ENCODE results near the gene APP.

The APP gene

GRCh38 chr21:26170471-26171257, at the start of gene APP:
Gene APP (minus strand): TSS chr21:26170770. CDS start chr21:26170620, 150 bp downstream.
- peak; percentile 90 for DNase-seq

DNA sequence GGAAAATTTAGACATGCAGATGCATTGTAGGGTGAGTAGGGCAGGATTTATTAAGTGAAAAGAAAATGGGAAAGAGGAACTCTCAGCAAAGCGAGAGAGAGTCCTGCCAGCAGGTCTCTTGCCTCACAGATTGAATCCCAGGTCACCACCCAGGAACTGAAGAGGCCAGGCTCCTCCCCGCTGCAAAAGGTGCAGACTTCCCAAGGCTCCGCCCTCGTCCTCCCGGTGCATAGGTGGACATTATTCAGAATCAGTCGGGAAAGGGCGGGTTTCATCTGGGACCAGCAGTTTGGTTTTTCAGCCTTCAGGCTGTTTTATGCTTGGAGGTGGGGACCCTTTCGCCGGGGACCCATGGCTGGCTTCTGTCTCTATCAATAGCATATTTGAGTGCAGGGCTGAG, 41.6 kb upstream of the APP start:
- no peak for DNase-seq

GRCh38 chr21:26210614-26211013, 40.0 kb upstream of the APP start:
- no peak for DNase-seq

GRCh38 chr21:26207021-26207420, 36.5 kb upstream of the APP start:
- no peak for DNase-seq

GRCh38 chr21:26199456-26199855, 28.9 kb upstream of the APP start:
- no peak for DNase-seq

DNA sequence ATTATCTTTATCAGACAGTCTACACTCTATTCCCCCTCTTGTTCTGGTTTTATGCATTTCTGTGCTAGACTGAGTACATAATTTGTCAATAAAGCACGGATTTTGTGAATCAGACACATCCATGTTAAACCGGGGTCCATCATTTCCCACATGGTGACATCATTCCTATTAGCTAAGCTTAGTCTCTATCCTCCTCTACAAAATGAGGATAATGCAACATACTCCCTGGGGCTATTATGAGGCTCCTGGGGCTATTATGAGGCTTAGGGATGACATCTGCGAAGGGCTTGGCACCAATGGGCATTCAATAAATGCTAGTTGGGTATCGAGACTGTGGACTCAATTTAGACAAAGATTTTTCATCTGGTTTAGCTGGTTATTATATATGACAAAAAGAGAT, 25.1 kb upstream of the APP start:
- DNase-seq, result no peak

GRCh38 chr21:26194811-26195251, 24.3 kb upstream of the APP start:
- DNase-seq, result no peak

DNA sequence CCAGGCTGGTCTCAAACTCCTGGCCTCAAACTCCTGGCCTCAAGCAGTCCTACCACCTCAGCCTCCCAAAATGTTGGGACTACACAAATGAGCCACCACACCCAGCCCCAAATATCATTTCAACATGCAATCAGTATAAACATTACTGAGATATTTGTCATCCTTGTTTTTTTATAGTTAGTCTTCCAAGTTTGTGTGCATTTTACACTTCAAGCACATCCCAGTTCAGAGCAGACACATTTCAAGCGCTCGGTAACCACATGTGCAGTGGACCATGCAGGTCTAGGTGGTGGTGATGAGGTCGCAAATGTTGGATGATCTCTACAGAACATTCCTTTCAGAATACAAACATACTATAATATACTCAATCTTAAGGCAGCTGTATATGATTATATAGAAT, 23.8 kb upstream of the APP start:
- DNase-seq, result no peak

DNA sequence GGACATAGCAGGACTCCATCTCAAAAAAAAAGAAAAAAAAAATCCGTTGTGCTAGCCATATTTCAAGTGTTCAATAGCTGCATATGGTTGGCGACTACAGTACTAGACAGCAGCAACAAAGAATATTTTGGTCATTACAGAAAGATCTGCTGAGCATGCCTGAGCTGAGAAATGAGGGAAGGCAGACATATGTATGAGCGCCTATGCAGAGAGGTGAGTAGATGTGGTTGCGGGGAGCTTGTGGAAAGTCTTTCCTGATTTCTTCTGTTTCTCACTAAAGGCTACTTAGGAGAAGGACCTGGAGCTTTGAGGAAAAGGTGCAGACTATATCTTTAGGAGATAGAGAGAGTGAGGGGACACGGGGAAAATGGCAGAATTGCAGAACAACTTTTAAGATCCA, 21.0 kb upstream of the APP start:
- no peak for DNase-seq

DNA sequence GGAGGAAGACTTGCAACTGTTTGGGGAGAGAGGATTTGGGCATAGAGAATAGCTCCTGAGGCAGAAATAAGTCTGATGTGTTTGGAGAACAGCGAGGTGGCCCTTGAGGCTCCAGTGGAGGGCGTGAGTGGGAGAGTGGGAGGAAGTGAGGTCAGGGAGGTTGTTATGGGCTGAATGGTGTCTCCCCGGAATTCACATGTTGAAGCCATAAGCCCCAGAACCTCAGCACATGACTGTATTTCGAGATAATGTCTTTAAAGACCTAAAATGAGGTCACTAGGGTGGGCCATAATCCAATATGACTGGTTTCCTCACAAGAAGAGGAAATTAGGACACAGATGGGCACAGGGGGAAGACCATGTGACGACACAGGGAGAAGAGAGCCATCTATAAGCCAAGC, 17.9 kb upstream of the APP start:
- DNase-seq, result no peak

- no peak for DNase-seq
These were observed 14.9 kb upstream of the APP start for GRCh38 chr21:26185446-26185845.

DNA sequence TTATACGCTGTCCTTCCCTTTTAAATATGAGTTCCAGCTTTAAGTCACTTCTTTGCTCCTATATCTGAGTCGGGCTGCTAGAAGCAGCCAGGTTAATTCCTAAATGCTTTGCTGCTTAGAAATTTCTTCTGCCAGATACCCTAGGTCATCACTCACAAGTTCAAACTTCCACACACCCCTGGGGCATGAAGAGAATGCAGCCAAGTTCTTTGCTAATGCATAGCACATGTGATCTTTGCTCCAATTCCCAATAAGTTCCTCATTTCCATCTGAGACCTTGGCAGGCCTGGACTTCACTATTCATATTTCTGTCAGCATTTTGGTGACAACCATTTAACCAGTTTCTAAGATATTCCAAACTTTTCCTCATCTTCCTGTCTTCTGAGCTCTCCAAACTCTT, 14.5 kb upstream of the APP start:
- no peak for DNase-seq

DNA sequence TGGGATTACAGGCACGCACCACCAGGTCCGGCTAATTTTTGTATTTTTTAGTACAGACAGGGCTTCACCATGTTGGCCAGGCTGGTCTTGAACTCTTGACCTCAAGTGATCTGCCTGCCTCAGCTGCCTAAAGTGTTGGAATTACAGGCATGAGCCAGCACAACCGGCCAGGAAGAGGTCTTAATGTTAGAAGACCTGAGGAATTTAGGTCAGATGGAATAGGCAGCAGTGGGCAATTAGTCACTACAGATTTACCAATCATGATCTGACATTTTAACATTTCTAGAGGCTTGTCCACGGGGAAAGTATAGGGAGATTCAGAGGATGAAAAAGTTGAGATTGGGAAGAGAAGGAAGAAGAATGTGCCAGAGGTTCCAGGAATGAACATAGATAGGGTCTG, 8.9 kb upstream of the APP start:
- DNase-seq, result no peak

DNA sequence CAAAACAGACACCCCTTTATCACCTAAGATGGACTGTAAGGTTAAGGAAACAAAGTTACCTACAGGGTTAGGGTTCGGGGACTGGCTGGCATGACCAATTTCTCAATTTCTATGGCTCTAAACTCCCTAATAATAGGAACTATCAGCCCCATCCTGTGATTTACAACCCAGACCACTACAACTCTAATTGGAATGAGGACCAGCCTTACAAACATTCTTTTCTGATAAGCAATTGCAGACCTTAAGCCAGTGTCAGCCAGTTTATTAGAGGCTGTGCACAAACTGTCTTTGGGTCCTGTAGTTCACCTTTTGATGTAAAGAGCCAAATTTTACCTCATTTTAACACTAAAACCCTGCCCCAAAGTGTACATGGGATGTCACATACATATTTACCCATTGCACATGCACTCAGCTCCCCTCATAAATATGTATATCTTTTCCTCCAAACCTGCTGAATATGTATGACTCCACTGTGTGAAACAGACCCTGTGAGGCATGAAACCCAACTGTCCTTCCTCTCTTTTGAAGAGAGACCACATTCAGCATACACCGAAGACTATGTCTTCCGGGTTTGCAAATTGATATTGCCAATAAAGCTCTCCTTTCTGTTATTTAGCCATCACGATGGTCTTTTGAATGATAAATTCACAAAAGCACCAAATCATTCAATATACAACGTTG, 7.3 kb upstream of the APP start:
- no peak for DNase-seq

DNA sequence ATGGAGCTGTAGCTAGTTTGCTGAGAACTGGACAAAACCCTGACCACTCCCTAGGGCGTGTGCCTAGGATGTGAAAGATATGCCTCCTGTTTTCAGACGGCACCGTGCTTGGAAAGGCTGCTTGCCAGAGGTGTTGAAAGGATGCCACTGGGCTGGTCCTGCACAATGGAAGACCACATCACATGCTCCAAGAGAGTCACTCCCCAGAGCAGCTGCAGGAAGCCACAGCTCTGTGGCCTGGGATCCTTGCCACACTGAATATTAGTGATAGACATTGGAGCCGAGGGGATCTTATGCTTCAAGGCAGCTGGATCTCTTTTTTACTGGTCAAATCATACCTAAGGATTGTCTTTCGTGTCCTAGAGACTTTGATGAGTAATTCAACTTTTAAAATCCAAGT, 6.6 kb upstream of the APP start:
- DNase-seq, result no peak

DNA sequence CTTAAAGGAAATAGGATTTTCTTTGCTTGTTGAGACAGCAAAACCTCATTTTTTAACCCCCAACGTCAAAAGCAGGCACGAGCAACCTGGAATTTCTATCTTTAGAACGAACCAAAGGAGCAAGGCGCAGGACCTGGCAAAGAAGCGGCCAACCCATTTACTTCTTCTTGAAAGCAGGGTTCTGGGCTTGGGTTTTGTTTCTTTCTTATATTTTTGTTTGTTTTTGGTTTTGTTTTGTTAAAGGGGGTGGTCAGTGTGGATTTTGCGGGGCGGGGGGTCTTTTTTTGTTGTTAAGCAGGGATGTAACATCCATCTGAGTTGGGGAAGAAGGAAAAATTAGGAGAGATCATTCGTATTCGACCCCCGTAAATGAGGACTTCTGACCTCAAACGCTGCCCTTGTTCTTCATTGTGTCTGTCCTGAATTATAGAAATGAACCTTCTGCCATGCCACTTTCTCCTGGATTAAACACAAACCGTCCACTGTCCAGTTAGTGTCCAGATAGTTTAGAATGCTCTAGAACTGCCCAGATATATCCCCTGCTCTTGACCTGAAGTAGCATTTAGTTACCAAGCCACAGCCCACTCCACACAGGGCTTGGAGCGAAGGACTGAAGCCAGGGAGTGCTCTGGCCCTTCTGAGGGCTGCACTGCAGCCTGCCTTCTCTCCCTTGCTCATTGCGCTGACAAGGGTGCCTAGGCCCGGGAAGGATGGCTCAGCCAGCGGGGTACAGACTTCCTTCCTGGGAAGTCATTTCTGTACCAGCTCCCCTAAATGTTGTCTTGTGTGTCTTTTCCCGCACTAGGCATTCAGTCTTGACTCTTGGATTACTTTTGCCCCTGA, 909 bp upstream of the APP start:
- DNase-seq, result no peak

GRCh38 chr21:26169611-26170470, 729 bp downstream of the APP start:
- DNase-seq, result peak; percentile 79

DNA sequence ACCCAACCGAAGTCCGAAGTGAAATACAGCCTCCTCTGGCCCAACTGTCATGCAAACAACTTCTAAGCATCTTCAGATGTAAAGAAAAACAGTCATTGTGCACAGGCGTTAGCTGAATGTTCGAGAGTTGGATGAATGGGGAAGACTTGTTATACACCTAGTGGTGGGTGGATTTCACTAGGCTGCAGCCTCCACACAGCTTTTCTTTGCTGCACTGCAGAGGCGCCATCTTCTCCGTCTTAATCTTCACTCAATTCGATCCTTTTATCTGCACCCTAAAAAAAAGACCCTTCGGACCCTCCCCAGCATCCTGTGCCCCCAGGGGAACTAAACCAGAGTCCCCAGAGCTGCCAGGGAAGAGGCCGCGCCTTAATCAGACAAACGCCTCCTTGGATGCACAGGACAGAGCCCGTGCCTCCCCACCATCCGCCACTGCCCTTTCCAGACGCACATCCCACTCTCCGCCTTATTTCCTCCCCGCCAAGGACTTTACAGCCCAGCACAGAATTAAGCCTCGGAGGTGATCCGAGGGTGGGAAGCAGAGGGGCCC, 1.4 kb downstream of the APP start:
- peak; percentile 83 for DNase-seq

DNA sequence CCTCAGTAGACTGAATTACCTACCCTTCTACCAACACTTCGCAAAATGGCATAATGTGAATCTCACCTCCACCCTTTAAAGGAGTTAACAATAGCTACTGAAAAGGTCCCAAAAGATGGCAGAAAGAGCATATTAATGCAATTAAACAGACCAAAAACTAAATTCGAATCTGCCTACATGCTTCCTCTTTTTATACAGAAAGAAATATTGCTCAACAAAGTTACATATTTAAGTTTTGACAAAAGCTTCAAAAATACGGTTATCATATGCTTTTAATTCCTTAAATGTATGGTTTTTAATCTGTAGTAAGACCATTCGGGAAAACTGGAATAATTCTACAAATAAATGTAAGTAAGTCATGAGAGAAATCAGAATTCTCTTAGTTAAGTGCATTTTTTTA, 2.2 kb downstream of the APP start:
- no peak for DNase-seq

DNA sequence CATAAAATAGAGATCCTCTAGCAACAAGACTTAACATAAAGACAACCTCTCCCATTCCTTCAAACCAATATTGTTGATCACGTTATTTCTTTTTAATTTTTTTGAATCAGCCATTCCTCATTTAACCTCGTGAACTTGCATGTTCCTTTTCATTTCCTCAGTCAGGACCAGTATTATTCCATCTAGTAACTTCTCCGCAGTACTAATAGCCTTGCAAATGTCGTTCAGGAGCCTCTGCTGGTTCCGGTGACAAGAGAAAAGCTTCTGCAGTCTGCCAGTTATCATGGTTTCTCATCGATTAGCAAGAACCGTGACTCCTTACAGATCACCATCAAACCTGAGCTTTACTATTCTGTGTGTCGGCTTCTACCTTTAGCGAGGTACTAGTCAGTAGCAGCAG, 3.0 kb downstream of the APP start:
- no peak for DNase-seq

DNA sequence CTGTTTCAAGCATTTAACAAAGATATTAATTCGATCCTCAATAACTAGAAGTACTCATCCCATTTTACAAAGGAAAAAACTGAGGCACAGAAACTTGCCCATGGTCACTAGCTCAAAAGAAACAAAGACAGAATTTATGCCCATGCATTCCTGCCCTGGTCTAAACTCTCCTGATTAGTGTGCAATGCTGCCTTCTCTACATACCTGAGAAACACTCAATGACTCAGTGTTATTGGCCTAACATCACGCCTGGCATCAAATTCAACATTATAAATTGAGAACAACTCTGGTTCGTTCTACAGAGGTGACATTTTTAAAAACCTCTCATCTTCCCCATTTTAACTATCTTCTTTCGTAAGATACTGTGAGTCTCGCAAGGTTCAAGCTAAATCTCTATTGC, 5.2 kb downstream of the APP start:
- DNase-seq, result no peak

DNA sequence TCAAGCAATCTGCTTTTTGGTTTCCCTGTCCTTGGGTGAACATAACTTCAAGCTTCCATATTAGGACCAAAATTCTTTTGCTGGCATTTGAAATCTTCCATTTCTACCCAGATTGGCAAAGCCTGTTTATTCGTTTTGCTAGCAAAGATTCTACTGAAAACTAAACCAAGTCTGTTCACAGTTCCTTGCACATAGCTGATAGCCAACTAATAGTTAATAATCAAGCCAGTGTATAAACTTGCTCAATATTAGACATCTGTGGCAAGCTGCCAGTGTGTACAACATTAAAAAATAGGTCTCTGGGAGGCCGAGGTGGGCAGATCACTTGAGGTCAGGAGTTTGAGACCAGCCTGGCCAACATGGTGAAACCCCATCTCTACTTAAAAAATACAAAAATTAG, 6.3 kb downstream of the APP start:
- no peak for DNase-seq

All from RPMI8226 (cell line).